ENCODE measurements around the gene CAMTA1. TPM values are rescaled to one million over a fixed set of nuclear protein-coding genes. Genes with fewer than 3 reads are reported as not detected.
"Not testable (repeated sequence)": the region's sequence is repeated elsewhere in the genome, so short reads cannot be mapped to it uniquely, and the experiment has no call there.

CAMTA1 gene
- total RNA-seq, 2 donors from 2014 or later = 76.6 to 85.8 TPM

- DNase-seq (no peak), ATAC-seq (no peak)
- intact Hi-C loops (cut with DNase I, micrococcal nuclease) = no loop called here
These were observed 590.1 kb downstream of the CAMTA1 start for GRCh38 chr1:7375329-7375728.

GRCh38 chr1:7375781-7376660 lies 590.8 kb downstream of the CAMTA1 start:
- DNase-seq (no peak), ATAC-seq (no peak)
- intact Hi-C loops (cut with DNase I, micrococcal nuclease) = no loop called here

DNA sequence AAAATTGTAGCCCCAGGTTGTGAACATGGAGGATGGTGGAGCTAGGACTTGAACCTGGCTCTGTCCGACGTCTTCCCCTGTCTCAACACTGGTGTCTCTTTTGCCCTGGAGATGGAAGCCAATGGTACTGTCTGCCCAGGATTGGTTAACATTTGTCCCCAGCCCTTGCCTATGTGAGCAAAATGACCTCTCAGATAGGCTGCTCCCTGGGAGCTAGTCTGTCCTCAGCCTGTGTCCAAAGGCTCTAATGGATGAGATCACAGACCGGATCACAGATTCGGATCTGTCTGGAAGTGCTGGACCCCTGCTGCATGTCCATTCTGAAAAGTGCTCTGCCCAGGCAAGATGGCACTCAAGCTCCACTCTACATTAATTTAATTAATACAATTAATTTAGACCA lies 591.4 kb downstream of the CAMTA1 start:
- DNase-seq (no peak), ATAC-seq (no peak)
- intact Hi-C loops (cut with DNase I, micrococcal nuclease) = no loop called here

GRCh38 chr1:7378346-7379130 lies 593.3 kb downstream of the CAMTA1 start:
- DNase-seq = no peak
- intact Hi-C loops (cut with DNase I, micrococcal nuclease) = no loop called here
- no peak for ATAC-seq

- DNase-seq (peak in 1 of 2 donors; percentile 53), ATAC-seq (no peak)
- intact Hi-C loops (cut with DNase I, micrococcal nuclease) = no loop called here
These were observed 594.3 kb downstream of the CAMTA1 start for GRCh38 chr1:7379441-7379971.

DNA sequence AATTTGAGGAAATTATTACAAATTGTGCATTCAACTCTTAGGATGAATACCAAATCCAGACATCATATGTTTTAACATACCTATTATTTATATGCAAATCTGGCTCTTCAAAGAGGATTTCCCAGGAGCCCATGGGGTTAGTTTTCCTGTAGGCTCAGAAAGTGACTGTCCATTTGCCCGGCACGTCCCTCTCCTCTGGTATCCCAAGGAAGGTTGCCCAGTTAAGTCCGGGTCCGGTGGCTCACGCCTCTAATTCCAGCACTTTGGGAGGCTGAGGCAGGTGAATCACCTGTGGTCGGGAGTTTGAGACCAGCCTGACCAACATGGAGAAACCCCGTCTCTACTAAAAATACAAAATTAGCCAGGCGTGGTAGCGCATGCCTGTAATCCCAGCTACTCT lies 594.8 kb downstream of the CAMTA1 start:
- ATAC-seq; intact Hi-C loops (cut with DNase I, micrococcal nuclease); DNase-seq: not testable (repeated sequence)

GRCh38 chr1:7380712-7381111 lies 595.5 kb downstream of the CAMTA1 start:
- intact Hi-C loops (cut with DNase I, micrococcal nuclease) = no loop called here
- no peak for ATAC-seq
- DNase-seq = no peak

DNA sequence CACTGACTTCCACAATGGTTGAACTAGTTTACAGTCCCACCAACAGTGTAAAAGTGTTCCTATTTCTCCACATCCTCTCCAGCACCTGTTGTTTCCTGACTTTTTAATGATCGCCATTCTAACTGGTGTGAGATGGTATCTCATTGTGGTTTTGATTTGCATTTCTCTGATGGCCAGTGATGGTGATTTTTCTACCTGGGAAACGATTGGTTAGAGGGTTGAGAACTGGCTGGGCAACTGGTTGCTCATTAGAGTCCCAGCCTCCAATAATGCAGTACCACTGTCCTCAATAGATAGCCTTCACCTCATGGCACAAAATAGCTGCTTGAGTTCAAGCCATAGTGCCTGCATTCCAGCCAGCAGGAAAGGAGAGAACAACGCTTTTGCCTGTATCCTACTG lies 596.5 kb downstream of the CAMTA1 start:
- DNase-seq; intact Hi-C loops (cut with DNase I, micrococcal nuclease); ATAC-seq: not testable (repeated sequence)

DNA sequence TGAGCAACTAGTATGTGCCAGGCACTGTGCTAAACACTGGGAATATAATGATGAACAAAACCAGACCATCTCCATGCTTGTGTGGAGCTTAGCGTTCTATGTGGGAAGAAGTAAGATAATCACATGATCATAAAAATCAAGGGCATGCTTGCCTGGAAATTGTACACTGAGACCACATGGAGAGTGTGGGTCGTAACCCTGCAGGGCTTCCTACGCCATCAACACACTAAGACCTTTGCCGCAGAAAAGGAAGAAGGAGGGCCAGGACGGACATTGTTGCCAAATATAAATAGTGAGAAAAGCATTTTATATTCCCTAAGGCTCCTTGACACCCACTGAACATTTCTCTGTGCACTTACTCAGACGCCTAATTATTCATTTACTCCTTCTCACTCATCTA lies 597.7 kb downstream of the CAMTA1 start:
- ATAC-seq (no peak), DNase-seq (no peak)
- intact Hi-C loops (cut with DNase I, micrococcal nuclease) = no loop called here

- ATAC-seq = no peak
These were observed 598.6 kb downstream of the CAMTA1 start for GRCh38 chr1:7383671-7384520.

DNA sequence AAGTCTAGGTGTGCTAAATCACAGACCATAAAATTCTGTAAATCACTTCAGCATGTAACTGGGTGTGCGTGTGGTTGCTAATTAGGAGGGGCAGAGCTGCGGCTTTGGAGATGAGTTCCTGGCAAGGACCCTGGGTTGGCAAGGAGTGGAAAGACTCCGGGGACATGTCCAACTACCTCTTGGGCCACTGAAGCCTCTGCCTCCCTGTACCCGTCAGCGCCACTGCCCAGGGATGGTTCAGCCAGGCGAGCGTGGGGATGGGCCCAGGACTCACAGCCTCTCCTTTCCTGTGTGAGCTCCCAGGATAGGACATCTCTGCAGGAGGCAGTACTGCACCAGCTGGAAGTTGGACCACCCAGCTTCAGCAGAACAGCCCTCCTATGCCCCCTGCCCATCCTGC lies 599.4 kb downstream of the CAMTA1 start:
- intact Hi-C loops (cut with DNase I, micrococcal nuclease) = no loop called here
- DNase-seq = no peak
- no peak for ATAC-seq

More at GRCh38 chr1:7383671-7384520, 598.6 kb downstream of the CAMTA1 start:
- DNase-seq = no peak
- intact Hi-C loops (cut with DNase I, micrococcal nuclease) = no loop called here

DNA sequence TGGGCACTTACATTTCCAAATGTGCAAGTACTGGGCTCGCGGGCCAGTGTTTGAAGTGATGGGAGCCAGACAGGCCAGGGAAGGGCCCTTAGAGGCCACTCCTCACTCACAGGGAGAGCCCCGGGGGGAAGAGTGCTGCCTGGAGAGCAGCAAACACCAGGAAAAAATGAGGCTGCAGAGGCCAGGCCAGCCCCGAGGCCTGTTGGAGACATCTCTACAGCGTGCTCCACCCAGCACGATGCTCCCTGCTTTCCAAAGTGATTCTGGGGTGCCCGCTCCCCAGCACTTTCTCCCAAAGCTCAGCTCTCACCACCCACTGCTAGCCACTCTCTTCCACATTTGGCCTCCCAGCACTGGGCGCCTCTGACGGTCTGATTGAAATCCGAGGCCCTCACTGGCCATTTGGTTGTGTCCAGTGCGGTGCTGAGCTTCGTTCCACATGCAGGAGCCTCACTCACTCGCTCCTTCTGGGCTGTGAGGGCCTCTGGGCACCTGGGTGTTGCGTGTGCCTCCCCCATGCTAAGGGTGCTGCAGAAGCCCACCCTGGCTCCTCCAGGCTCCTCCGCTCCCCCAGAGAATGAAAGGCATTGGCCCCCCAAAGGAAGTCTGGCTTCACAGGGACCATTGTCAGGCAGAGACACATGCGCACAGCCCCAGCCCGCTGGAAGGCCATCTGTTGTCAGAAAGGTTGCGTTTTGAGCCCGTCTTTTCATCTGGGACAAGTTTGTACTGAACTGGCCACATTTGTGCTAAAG lies 600.4 kb downstream of the CAMTA1 start:
- intact Hi-C loops (cut with DNase I, micrococcal nuclease) = no loop called here
- DNase-seq = no peak
- ATAC-seq = no peak

- intact Hi-C loops (cut with DNase I, micrococcal nuclease) = no loop called here
- ATAC-seq (no peak), DNase-seq (no peak)
These were observed 601.2 kb downstream of the CAMTA1 start for GRCh38 chr1:7386226-7387052.

DNA sequence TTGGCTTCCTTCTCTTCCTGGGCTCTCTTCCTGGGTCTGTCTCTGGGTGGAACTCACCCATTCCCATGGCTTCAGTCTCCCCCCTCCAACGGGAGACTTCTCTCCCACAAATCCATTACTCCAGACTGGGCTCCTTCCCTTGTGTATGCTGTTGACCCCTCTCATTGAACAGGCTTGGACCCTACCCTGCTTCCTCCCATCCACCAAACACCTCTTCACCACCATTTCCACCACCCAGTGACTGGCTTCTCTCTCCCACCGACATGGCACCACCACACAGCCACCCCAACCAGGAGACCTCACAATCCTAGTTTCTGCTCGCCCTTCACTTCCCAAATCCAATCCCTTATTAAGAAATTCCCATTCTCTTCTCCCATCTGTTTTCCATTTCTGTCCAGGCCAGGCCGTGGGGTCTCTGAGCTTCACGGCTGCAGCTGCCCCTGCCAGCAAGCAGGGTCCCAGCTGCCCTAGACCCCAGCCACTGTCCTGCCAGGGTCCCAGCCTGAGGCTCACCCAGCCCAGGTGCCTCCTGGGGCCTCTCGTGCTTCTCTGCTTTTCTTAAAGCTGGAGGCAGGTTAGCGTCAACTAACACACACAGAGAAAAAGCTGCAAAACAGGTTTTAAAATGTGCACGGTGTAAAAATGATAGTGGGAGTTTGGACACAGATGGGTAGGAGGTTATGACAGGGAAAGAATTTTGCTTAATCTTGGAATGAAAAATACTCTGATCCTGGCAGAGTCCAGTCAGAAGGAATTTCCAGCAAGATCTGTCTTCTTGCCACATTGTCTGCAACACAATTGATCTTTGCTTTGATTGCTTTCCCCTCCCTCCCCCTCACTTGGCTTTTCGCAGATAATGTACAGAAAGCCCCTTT lies 602.0 kb downstream of the CAMTA1 start:
- no peak for ATAC-seq
- intact Hi-C loops (cut with DNase I, micrococcal nuclease) = no loop called here
- no peak for DNase-seq

DNA sequence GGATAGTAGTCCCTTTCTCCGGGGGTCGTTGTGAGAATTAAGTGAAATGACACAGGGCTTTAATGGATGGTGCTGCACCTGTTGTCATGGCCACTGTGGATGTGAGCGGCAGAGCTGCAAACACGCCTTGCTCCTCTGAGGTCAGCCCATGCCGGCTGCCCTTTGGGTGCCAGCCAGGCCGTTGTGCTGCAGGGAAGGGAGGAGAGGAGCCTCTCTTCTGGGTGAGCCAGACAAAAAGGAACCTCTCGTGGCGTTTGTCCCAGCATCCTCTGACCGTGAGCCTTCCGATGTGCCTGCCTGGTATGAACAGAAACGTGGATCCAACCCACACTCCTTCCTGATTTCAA lies 602.9 kb downstream of the CAMTA1 start:
- intact Hi-C loops (cut with DNase I, micrococcal nuclease) = no loop called here
- ATAC-seq = no peak
- DNase-seq = no peak

GRCh38 chr1:7388488-7389185 lies 603.4 kb downstream of the CAMTA1 start:
- no peak for DNase-seq
- ATAC-seq = no peak
- intact Hi-C loops (cut with DNase I, micrococcal nuclease) = no loop called here
